T-cell (primary cell): ENCODE measurements around the gene CTNNA1. TPM values are rescaled to one million over a fixed set of nuclear protein-coding genes. Genes with fewer than 3 reads are reported as not detected.

Source experiments
- ATAC-seq, 4 experiments: fragments of 200-7000 bp in 3 of 4; fragments of 150-1000 bp in 1 of 4; cut with Tn5 transposase; replicated peaks in 1 of 4; 1 replicate in 3 of 4; 2 replicates in 1 of 4; pipeline ENCODE4 v1.10.0; 2021; ENCODE audit warnings: moderate library complexity in 3 of 4, mild to moderate bottlenecking in 2 of 4, moderate number of reproducible peaks in 1 of 4
- CTCF ChIA-PET, 2 donors: fragments of 300-600 bp; sonication (Branson Sonifier 250); formaldehyde crosslinking; loops; one replicate each; lab custom pipeline; 2022; ENCODE audit warnings: antibody characterized with exemption in 2 of 2; lab: Charles Lee
- POLR2A ChIA-PET, 2 donors: fragments of 300-600 bp; sonication (Branson Sonifier 250); formaldehyde crosslinking; loops; one replicate each; lab custom pipeline; 2022; ENCODE audit warnings: antibody characterized with exemption in 2 of 2; lab: Charles Lee
- DNase-seq, 35 experiments: peaks; one replicate each; pipeline versions ENCODE4 v3.0.0 to v3.0.0-alpha.2; 2013 to 2023
- H3K27ac ChIP-seq: one replicate; pipeline ENCODE4 v1.5.1; 2013; ENCODE audit warnings: low read length
- H3K27me3 ChIP-seq, 2 experiments: replicated peaks in 1 of 2; 1 replicate in 1 of 2; 2 replicates in 1 of 2; pipeline versions ENCODE4 v1.6.1 to v1.7.0; 2013; ENCODE audit warnings: low read length in 1 of 2, mixed read lengths in 1 of 2; ENCODE audit not compliant: control insufficient read depth in 2 of 2, insufficient read depth in 2 of 2; ENCODE audit errors: extremely low read depth in 1 of 2
- H3K36me3 ChIP-seq, 2 donors: 1 replicate in 1 of 2; 2 replicates in 1 of 2; pipeline versions ENCODE4 v1.6.1 to v1.7.0; 2013; ENCODE audit warnings: low read length in 1 of 2; ENCODE audit not compliant: control insufficient read depth in 2 of 2, insufficient read depth in 1 of 2; ENCODE audit errors: extremely low read depth in 1 of 2
- H3K4me1 ChIP-seq, 2 experiments: 1 replicate in 1 of 2; 2 replicates in 1 of 2; pipeline versions ENCODE4 v1.6.1 to v1.7.0; 2013; ENCODE audit warnings: low read length in 2 of 2, mixed read lengths in 1 of 2; ENCODE audit not compliant: insufficient read depth in 2 of 2, control insufficient read depth in 1 of 2; ENCODE audit errors: extremely low read depth in 1 of 2
- H3K4me3 ChIP-seq, 2 donors: 1 replicate in 1 of 2; 2 replicates in 1 of 2; pipeline versions ENCODE4 v1.5.1 to v1.7.0; 2013; ENCODE audit warnings: mild to moderate bottlenecking in 2 of 2, low read length in 1 of 2, moderate library complexity in 1 of 2; ENCODE audit not compliant: control insufficient read depth in 1 of 2; ENCODE audit errors: extremely low read depth in 1 of 2
- H3K9me3 ChIP-seq: 2 replicates; pipeline ENCODE4 v1.7.0; 2013
- H3K27ac Mint-ChIP-seq, 2 donors: one replicate each; pipeline ENCODE4 v1.8.0; 2020 to 2021; ENCODE audit warnings: mild to moderate bottlenecking in 2 of 2, mixed read lengths in 2 of 2
- H3K27me3 Mint-ChIP-seq, 2 donors: one replicate each; pipeline ENCODE4 v1.8.0; 2021 to 2022; ENCODE audit warnings: mixed read lengths in 2 of 2
- H3K36me3 Mint-ChIP-seq: one replicate; pipeline ENCODE4 v1.8.0; 2021; ENCODE audit warnings: mixed read lengths
- H3K4me1 Mint-ChIP-seq, 3 donors: one replicate each; pipeline ENCODE4 v1.8.0; 2020 to 2022; ENCODE audit warnings: mixed read lengths in 3 of 3, mild to moderate bottlenecking in 1 of 3
- H3K4me3 Mint-ChIP-seq, 3 donors: one replicate each; pipeline ENCODE4 v1.8.0; 2020 to 2022; ENCODE audit warnings: mild to moderate bottlenecking in 3 of 3, mixed read lengths in 3 of 3, moderate library complexity in 3 of 3
- H3K9me3 Mint-ChIP-seq, 3 donors: one replicate each; pipeline ENCODE4 v1.8.0; 2020 to 2022; ENCODE audit warnings: mixed read lengths in 3 of 3
- WGBS: methylation state at CpG from one replicate; pipeline ENCODE4 v1.1.5; 2013; ENCODE audit warnings: missing lambda C conversion rate; ENCODE audit not compliant: insufficient coverage; 5-methylcytosine and 5-hydroxymethylcytosine counted together
- total RNA-seq, 35 experiments: library from RNA in 6 of 35; stranded (reverse) in 6 of 35; fragments of 120-200 nt in 1 of 35; gene quantifications; one replicate each; pipeline versions ENCODE4 v1.2.1 to v1.2.4 and lab custom pipeline; 2013 to 2026

The CTNNA1 gene
- total RNA-seq, 5 donors from 2014 or later (not counting 1 experiment from before 2014, with no cell fraction given): 13.5 to 33.3 (median 18.5) TPM

- H3K4me3 Mint-ChIP-seq: no peak overlapping the region
- no peak overlapping the region for H3K27ac Mint-ChIP-seq
Measured at GRCh38 chr5:138911441-138911840, 158.2 kb downstream of the CTNNA1 start.

GRCh38 chr5:138912093-138912492 is 158.9 kb downstream of the CTNNA1 start:
- no peaks in the 10 kb centered on the region for H3K4me1 ChIP-seq
- H3K9me3 ChIP-seq: no peaks in the 10 kb centered on the region
- H3K27ac Mint-ChIP-seq: no peak overlapping the region
- ChIA-PET POLR2A (interaction anchor here in 1 of 2 donors (0.6 kb wide), 1 partner anchor 14 kb away, joined by 3 read pairs; no protein-coding TSS in a partner anchor), CTCF (no interaction called here)
- H3K36me3 Mint-ChIP-seq: peaks cover 12% of the 10 kb centered on the region
- H3K4me1 Mint-ChIP-seq: no peaks in the 10 kb centered on the region
- H3K4me3 Mint-ChIP-seq: no peak overlapping the region
- no peaks in the 10 kb centered on the region for H3K9me3 Mint-ChIP-seq
- no peaks in the 10 kb centered on the region for H3K27me3 ChIP-seq
- no peaks in the 10 kb centered on the region for H3K27me3 Mint-ChIP-seq
- no peaks in the 10 kb centered on the region for H3K36me3 ChIP-seq
- no peak overlapping the region for H3K4me3 ChIP-seq
- ATAC-seq: no peak
- H3K27ac ChIP-seq: no peak overlapping the region
- no peak for DNase-seq
- WGBS: 91% methylated on average over 2 of the region's 4 CpGs

More at GRCh38 chr5:138911441-138911840, 158.2 kb downstream of the CTNNA1 start:
- no peak for DNase-seq
- H3K4me1 Mint-ChIP-seq: no peaks in the 10 kb centered on the region
- no peak for ATAC-seq
- Histone ChIP-seq H3K27me3 (no peaks in the 10 kb centered on the region), H3K4me1 (no peaks in the 10 kb centered on the region), H3K36me3 (no peaks in the 10 kb centered on the region), H3K9me3 (no peaks in the 10 kb centered on the region), H3K4me3 (no peak overlapping the region), H3K27ac (no peak overlapping the region)
- H3K27me3 Mint-ChIP-seq: no peaks in the 10 kb centered on the region
- no peaks in the 10 kb centered on the region for H3K9me3 Mint-ChIP-seq
- peaks cover 12% of the 10 kb centered on the region for H3K36me3 Mint-ChIP-seq
- CTCF ChIA-PET: interaction anchor here in 1 of 2 donors (0.5 kb wide), 1 partner anchor 64 kb away, joined by 3 read pairs; no protein-coding TSS in a partner anchor
- POLR2A ChIA-PET: interaction anchor here in 1 of 2 donors (0.6 kb wide), 2 partner anchors 14 to 1060 kb away, joined by 3 read pairs; no protein-coding TSS in a partner anchor

DNA sequence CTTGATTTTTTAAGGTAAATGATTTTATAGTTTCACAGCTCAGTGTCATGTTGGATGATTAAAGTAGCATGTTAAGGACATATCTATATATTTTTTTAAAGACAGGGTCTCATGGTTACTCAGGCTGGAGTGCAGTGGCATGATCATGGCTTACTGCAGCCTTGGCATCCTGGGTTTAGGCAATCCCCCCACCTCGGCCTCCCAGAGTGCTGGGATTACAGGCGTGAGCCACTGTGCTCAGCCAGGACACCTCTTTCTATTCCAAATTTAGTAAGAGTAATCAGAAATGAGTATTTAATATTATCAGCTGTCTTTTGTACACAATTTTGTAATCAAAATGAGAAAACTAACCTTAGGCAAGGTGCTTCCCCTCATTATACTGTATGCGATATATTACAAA is 160.5 kb downstream of the CTNNA1 start:
- no peaks in the 10 kb centered on the region for H3K9me3 Mint-ChIP-seq
- no peak overlapping the region for H3K4me3 ChIP-seq
- H3K27ac Mint-ChIP-seq: no peak overlapping the region
- no peak overlapping the region for H3K4me3 Mint-ChIP-seq
- WGBS: no CpG with 5 or more reads among the region's 3 CpGs
- ATAC-seq (no peak), DNase-seq (no peak)
- ChIA-PET POLR2A (no interaction called here), CTCF (interaction anchor here in 1 of 2 donors (0.6 kb wide), 1 partner anchor 333 kb away, joined by 3 read pairs; no protein-coding TSS in a partner anchor)
- H3K36me3 ChIP-seq: no peaks in the 10 kb centered on the region
- no peaks in the 10 kb centered on the region for H3K27me3 Mint-ChIP-seq
- no peaks in the 10 kb centered on the region for H3K4me1 ChIP-seq
- no peaks in the 10 kb centered on the region for H3K9me3 ChIP-seq
- H3K4me1 Mint-ChIP-seq: no peaks in the 10 kb centered on the region
- H3K36me3 Mint-ChIP-seq: peaks cover 8% of the 10 kb centered on the region
- no peaks in the 10 kb centered on the region for H3K27me3 ChIP-seq
- H3K27ac ChIP-seq: no peak overlapping the region

GRCh38 chr5:138914338-138914737 is 161.1 kb downstream of the CTNNA1 start:
- H3K4me1 Mint-ChIP-seq: no peaks in the 10 kb centered on the region
- H3K4me3 ChIP-seq: no peak overlapping the region
- no CpG with 5 or more reads among the region's 3 CpGs for whole genome bisulfite sequencing

GRCh38 chr5:138918686-138919085 is 165.5 kb downstream of the CTNNA1 start:
- Mint-ChIP-seq H3K4me1 (no peaks in the 10 kb centered on the region), H3K27ac (no peak overlapping the region), H3K36me3 (no peaks in the 10 kb centered on the region), H3K4me3 (no peak overlapping the region), H3K27me3 (no peaks in the 10 kb centered on the region), H3K9me3 (no peaks in the 10 kb centered on the region)
- ChIA-PET CTCF (no interaction called here), POLR2A (no interaction called here)
- Histone ChIP-seq H3K36me3 (no peaks in the 10 kb centered on the region), H3K4me1 (no peaks in the 10 kb centered on the region), H3K4me3 (no peak overlapping the region), H3K27me3 (no peaks in the 10 kb centered on the region), H3K9me3 (no peaks in the 10 kb centered on the region), H3K27ac (no peak overlapping the region)
- no peak for DNase-seq
- 20% methylated on average over 1 of the region's 4 CpGs for WGBS
- no peak for ATAC-seq

More at GRCh38 chr5:138914338-138914737, 161.1 kb downstream of the CTNNA1 start:
- Mint-ChIP-seq H3K36me3 (peaks cover 7% of the 10 kb centered on the region), H3K9me3 (no peaks in the 10 kb centered on the region), H3K27ac (no peak overlapping the region), H3K4me3 (no peak overlapping the region), H3K27me3 (no peaks in the 10 kb centered on the region)
- H3K36me3 ChIP-seq: no peaks in the 10 kb centered on the region
- ATAC-seq: no peak
- no peaks in the 10 kb centered on the region for H3K4me1 ChIP-seq
- no peak overlapping the region for H3K27ac ChIP-seq
- no peak for DNase-seq
- ChIA-PET POLR2A (no interaction called here), CTCF (interaction anchor here in 1 of 2 donors (0.6 kb wide), 1 partner anchor 332 kb away, joined by 3 read pairs; no protein-coding TSS in a partner anchor)
- H3K9me3 ChIP-seq: no peaks in the 10 kb centered on the region
- H3K27me3 ChIP-seq: no peaks in the 10 kb centered on the region

- Mint-ChIP-seq H3K27ac (no peak overlapping the region), H3K4me1 (no peaks in the 10 kb centered on the region)
Measured at GRCh38 chr5:138920181-138920580, 167.0 kb downstream of the CTNNA1 start.

More at GRCh38 chr5:138920181-138920580, 167.0 kb downstream of the CTNNA1 start:
- ATAC-seq (no peak), DNase-seq (no peak)
- 100% methylated on average over 8 of the region's 8 CpGs for WGBS
- H3K9me3 Mint-ChIP-seq: no peaks in the 10 kb centered on the region
- Histone ChIP-seq H3K4me3 (no peak overlapping the region), H3K9me3 (no peaks in the 10 kb centered on the region), H3K27me3 (no peaks in the 10 kb centered on the region), H3K36me3 (peaks cover 0 to 8% of the 10 kb centered on the region in 2 donors), H3K4me1 (no peaks in the 10 kb centered on the region), H3K27ac (no peak overlapping the region)
- H3K27me3 Mint-ChIP-seq: no peaks in the 10 kb centered on the region
- CTCF ChIA-PET: no interaction called here
- POLR2A ChIA-PET: no interaction called here
- no peak overlapping the region for H3K4me3 Mint-ChIP-seq
- H3K36me3 Mint-ChIP-seq: peaks cover 2% of the 10 kb centered on the region
